IPS-NIHi11 (cell line): ENCODE data around the gene LPA.

Source experiments
- DNase-seq: peaks from one replicate; pipeline ENCODE4 v3.0.0; 2012; ENCODE audit warnings: mixed read lengths, low spot score

Gene LPA

GRCh38 chr6:160519603-160520042 lies 144.5 kb downstream of the LPA start:
- DNase-seq, result no peak

- no peak for DNase-seq
Measured at GRCh38 chr6:160519133-160519532, 144.9 kb downstream of the LPA start.

GRCh38 chr6:160513836-160514235 lies 150.2 kb downstream of the LPA start:
- DNase-seq, result no peak

GRCh38 chr6:160510976-160511617 lies 153.0 kb downstream of the LPA start:
- DNase-seq, result no peak

GRCh38 chr6:160510199-160510598 lies 153.9 kb downstream of the LPA start:
- DNase-seq, result no peak

- no peak for DNase-seq
Measured at GRCh38 chr6:160509610-160510009, 154.5 kb downstream of the LPA start.

- DNase-seq, result no peak
Measured at GRCh38 chr6:160508599-160508998, 155.5 kb downstream of the LPA start.

GRCh38 chr6:160507420-160507819 lies 156.7 kb downstream of the LPA start:
- DNase-seq, result no peak

GRCh38 chr6:160505970-160506369 lies 158.1 kb downstream of the LPA start:
- DNase-seq, result no peak

- DNase-seq, result no peak
Measured at GRCh38 chr6:160500639-160501038, 163.4 kb downstream of the LPA start.

GRCh38 chr6:160494576-160494975 lies 169.5 kb downstream of the LPA start:
- no peak for DNase-seq

GRCh38 chr6:160489091-160489490 lies 175.0 kb downstream of the LPA start:
- no peak for DNase-seq

GRCh38 chr6:160487116-160487515 lies 177.0 kb downstream of the LPA start:
- DNase-seq, result no peak
